GM18907 (cell line): ENCODE measurements around the gene DEGS2.

Experiments
- ATAC-seq: cut with Tn5 transposase; IDR thresholded peaks from one replicate; pipeline ENCODE4 v1.9.1; 2021; ENCODE audit warnings: mild to moderate bottlenecking, moderate library complexity; ENCODE audit not compliant: unreplicated experiment

DEGS2 gene

GRCh38 chr14:100149851-100150611 lies 9.4 kb downstream of the DEGS2 start:
- no peak for ATAC-seq

- no peak for ATAC-seq
Observed at GRCh38 chr14:100148837-100149731, 10.4 kb downstream of the DEGS2 start.

- ATAC-seq: no peak
Observed at GRCh38 chr14:100147691-100148464, 11.6 kb downstream of the DEGS2 start.

GRCh38 chr14:100147181-100147631 lies 12.2 kb downstream of the DEGS2 start:
- no peak for ATAC-seq

GRCh38 chr14:100146531-100147091 lies 12.8 kb downstream of the DEGS2 start:
- ATAC-seq: no peak

- no peak for ATAC-seq
Observed at GRCh38 chr14:100145682-100146464, 13.6 kb downstream of the DEGS2 start.

- no peak for ATAC-seq
Observed at GRCh38 chr14:100144996-100145646, 14.3 kb downstream of the DEGS2 start.

GRCh38 chr14:100144645-100144995 lies 14.8 kb downstream of the DEGS2 start:
- ATAC-seq: no peak

GRCh38 chr14:100143934-100144333 lies 15.5 kb downstream of the DEGS2 start:
- no peak for ATAC-seq

GRCh38 chr14:100143523-100143922 lies 15.9 kb downstream of the DEGS2 start:
- no peak for ATAC-seq

- no peak for ATAC-seq
Observed at GRCh38 chr14:100142073-100143040, 17.1 kb downstream of the DEGS2 start.

- ATAC-seq: no peak
Observed at GRCh38 chr14:100141098-100141497, 18.3 kb downstream of the DEGS2 start.

GRCh38 chr14:100140452-100141078 lies 18.9 kb downstream of the DEGS2 start:
- ATAC-seq: no peak

- ATAC-seq: no peak
Observed at GRCh38 chr14:100138955-100139354, 20.5 kb downstream of the DEGS2 start.

GRCh38 chr14:100138082-100138787 lies 21.2 kb downstream of the DEGS2 start:
- ATAC-seq: no peak

GRCh38 chr14:100137173-100137572 lies 22.3 kb downstream of the DEGS2 start:
- ATAC-seq: no peak

GRCh38 chr14:100135784-100136183 lies 23.7 kb downstream of the DEGS2 start:
- no peak for ATAC-seq
